ENCODE results near the gene GFY. TPM values are rescaled to one million over a fixed set of nuclear protein-coding genes. Genes with fewer than 3 reads are reported as not detected.
A peak's percentile ranks its signal among the peaks of the same experiment; 100 is the strongest.

Gene GFY
- total RNA-seq, 6 experiments from 2014 or later: not detected

DNA sequence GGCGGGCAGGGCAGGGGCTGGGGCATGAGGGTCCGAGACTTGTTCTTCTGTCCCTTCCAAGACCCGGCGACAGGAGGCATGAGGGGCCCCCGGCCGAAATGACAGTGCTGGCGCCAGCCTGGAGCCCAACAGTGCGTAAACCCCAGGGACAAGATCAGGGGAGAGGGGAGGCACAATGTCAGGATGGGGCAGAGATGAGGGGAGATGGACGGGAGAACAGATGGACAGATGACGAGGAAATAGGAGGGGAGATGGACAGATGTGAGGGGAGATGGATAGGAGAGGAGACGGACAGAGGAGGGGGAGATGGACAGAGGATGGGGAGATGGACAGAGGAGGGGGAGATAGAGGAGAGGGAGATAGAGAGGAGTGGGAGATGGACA is 49.3 kb downstream of the GFY start:
- H3K4me1 ChIP-seq: peaks cover 0 to 5% (median 0%) of the 10 kb centered on the region in 4 donors
- no peaks in the 10 kb centered on the region for H3K9me3 ChIP-seq
- intact Hi-C loops (cut with DNase I): no loop called here
- no peak for DNase-seq
- H3K4me3 ChIP-seq: peak overlapping the region; percentile 71 to 76 (median 72)
- H3K36me3 ChIP-seq: no peaks in the 10 kb centered on the region
- no peak for ATAC-seq
- H3K27me3 ChIP-seq: no peaks in the 10 kb centered on the region
- 10% methylated on average over 11 of the region's 11 CpGs for WGBS (ENCODE audit: insufficient coverage, low coverage, low lambda C conversion rate, missing lambda C conversion rate)
- H3K27ac ChIP-seq: peak overlapping the region; percentile 62 to 67 (median 62)
- TF ChIP-seq POLR2A (IDR thresholded peaks at IDR 0.05): no peak
- TF ChIP-seq, protein P1, sequence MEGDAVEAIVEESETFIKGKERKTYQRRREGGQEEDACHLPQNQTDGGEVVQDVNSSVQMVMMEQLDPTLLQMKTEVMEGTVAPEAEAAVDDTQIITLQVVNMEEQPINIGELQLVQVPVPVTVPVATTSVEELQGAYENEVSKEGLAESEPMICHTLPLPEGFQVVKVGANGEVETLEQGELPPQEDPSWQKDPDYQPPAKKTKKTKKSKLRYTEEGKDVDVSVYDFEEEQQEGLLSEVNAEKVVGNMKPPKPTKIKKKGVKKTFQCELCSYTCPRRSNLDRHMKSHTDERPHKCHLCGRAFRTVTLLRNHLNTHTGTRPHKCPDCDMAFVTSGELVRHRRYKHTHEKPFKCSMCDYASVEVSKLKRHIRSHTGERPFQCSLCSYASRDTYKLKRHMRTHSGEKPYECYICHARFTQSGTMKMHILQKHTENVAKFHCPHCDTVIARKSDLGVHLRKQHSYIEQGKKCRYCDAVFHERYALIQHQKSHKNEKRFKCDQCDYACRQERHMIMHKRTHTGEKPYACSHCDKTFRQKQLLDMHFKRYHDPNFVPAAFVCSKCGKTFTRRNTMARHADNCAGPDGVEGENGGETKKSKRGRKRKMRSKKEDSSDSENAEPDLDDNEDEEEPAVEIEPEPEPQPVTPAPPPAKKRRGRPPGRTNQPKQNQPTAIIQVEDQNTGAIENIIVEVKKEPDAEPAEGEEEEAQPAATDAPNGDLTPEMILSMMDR (IDR thresholded peaks at IDR 0.05): no peak

DNA sequence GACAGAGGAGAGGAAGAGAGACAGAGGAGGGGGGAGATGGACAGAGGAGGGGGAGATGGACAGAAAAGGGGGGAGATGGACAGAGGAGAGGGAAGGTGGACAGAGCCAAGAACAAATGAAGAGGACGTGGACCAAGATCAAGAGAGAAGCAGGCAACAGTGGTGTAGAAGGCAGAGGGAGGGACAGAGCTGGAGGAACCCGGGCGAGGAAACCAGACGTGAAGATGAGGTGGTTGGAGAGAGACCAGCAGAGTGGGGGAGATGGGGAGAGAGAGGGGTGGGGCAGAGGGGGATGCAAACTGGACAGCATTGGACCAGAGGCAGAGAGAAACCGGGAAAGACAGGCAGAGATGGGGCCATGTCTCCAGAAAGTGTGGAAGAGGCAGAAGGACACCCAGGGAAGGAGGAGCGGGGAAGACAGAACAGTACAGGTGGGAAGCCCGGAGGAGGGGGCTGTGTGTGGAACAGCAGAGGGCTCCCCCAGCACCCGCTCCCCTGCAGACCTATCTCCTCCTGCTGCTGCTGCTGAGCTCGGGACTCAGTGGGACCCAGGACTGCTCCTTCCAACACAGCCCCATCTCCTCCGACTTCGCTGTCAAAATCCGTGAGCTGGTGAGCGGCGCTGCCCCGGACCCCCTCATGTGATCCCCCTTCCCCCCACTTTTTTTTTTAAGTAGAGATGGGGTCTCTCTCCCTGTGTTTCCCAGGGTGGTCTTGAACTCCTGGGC is 50.2 kb downstream of the GFY start:
- no peak overlapping the region for H3K27ac ChIP-seq
- no peak overlapping the region for H3K4me3 ChIP-seq
- no peaks in the 10 kb centered on the region for H3K27me3 ChIP-seq
- intact Hi-C loops (cut with DNase I): no loop called here
- TF ChIP-seq POLR2A (IDR thresholded peaks at IDR 0.05): no peak
- TF ChIP-seq, protein P1 (IDR thresholded peaks at IDR 0.05): no peak
- ATAC-seq: no peak
- no peaks in the 10 kb centered on the region for H3K36me3 ChIP-seq
- H3K9me3 ChIP-seq: no peaks in the 10 kb centered on the region
- no peak for DNase-seq
- peaks cover 0 to 5% (median 0%) of the 10 kb centered on the region in 4 donors for H3K4me1 ChIP-seq
- whole genome bisulfite sequencing (ENCODE audit: insufficient coverage, low coverage, low lambda C conversion rate, missing lambda C conversion rate): 56% methylated on average over 13 of the region's 15 CpGs

DNA sequence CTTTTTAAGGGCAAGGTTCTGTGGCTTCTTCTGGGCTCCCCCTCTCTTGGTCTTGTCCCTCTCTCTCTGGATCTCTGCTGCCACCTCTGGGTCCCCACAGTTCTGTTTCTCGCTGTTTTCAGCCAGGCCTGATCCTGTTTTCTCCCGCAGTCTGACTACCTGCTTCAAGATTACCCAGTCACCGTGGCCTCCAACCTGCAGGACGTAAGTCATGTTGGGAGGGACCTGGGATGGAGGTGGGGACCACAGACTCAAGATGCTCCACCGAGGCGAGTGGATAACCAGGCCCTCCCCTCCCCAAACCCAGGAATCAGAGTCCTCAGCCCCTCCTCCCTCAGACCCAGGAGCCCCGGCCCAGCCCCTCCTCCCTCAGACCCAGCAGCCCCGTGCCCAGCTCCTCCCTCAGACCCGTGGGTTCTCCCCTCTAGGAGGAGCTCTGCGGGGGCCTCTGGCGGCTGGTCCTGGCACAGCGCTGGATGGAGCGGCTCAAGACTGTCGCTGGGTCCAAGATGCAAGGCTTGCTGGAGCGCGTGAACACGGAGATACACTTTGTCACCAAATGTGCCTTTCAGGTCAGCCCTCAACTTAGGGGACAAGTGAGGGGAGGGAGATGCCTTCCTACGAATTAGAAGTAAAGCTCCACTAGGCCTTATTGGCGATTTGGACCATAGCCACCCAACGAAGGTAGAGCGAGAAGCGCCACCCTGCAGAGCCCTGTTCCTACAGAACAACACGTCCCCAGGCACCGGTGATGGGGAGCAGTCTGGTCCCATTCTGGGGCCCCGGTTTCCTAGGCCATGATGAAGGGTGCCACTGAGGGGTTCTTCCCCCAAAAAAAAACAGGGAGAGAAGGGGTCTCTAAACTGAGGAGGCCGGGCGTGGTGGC is 51.0 kb downstream of the GFY start:
- TF ChIP-seq, protein P1 (IDR thresholded peaks at IDR 0.05): no peak
- TF ChIP-seq POLR2A (IDR thresholded peaks at IDR 0.05): no peak
- 74% methylated on average over 6 of the region's 27 CpGs for WGBS (ENCODE audit: insufficient coverage, low coverage, low lambda C conversion rate, missing lambda C conversion rate)
- ATAC-seq (no peak), DNase-seq (no peak)
- no peaks in the 10 kb centered on the region for H3K9me3 ChIP-seq
- no peaks in the 10 kb centered on the region for H3K27me3 ChIP-seq
- H3K36me3 ChIP-seq: no peaks in the 10 kb centered on the region
- no peak overlapping the region for H3K27ac ChIP-seq
- H3K4me3 ChIP-seq: no peak overlapping the region
- intact Hi-C loops (cut with DNase I): no loop called here
- peaks cover 0 to 5% (median 0%) of the 10 kb centered on the region in 4 donors for H3K4me1 ChIP-seq

Other genes with a start within 250 kb of the GFY start
- 1 to 10 TPM in 4 of 6 experiments, under 1 TPM in 2; 0.25 to 4.6 (median 2.4) TPM for gene SLC6A16, start 100.2 kb upstream of the GFY start, total RNA-seq
- gene CD37, start 90.0 kb upstream of the GFY start, total RNA-seq: 1 to 10 TPM; 1.1 to 5.0 (median 3.5) TPM
- 1 to 10 TPM; 3.3 to 8.9 (median 5.3) TPM for gene TEAD2, start 63.0 kb upstream of the GFY start, total RNA-seq
- not detected for gene DKKL1, start 61.5 kb upstream of the GFY start, total RNA-seq
- under 1 TPM in 1 of 6 experiments, not detected in 5; 0.32 TPM for gene KASH5, start 37.1 kb upstream of the GFY start, total RNA-seq
- not detected for gene PTH2, start 1.9 kb upstream of the GFY start, total RNA-seq
- gene SLC17A7, start 16.1 kb downstream of the GFY start, total RNA-seq: under 1 TPM in 1 of 6 experiments, not detected in 5; 0.13 TPM
- gene PIH1D1, start 26.4 kb downstream of the GFY start, total RNA-seq: 10 to 100 TPM; 37.4 to 57.7 (median 43.4) TPM
- gene ALDH16A1, start 27.8 kb downstream of the GFY start, total RNA-seq: 10 to 100 TPM; 14.4 to 29.6 (median 19.8) TPM
- gene FLT3LG, start 48.8 kb downstream of the GFY start, total RNA-seq: 1 to 10 TPM in 5 of 6 experiments, under 1 TPM in 1; 0.80 to 4.4 (median 2.3) TPM
- gene RPL13A, start 62.2 kb downstream of the GFY start, total RNA-seq: 100 to 1,000 TPM; 675 to 992 (median 801) TPM
- gene RPS11, start 71.0 kb downstream of the GFY start, total RNA-seq: 1,000 to 10,000 TPM in 2 of 6 experiments, 100 to 1,000 TPM in 4; 417 to 1,739 (median 617) TPM
- gene FCGRT, start 87.3 kb downstream of the GFY start, total RNA-seq: 100 to 1,000 TPM; 123 to 335 (median 245) TPM
- gene RCN3, start 102.6 kb downstream of the GFY start, total RNA-seq: 10 to 100 TPM in 3 of 6 experiments, 1 to 10 TPM in 3; 5.3 to 18.0 (median 10.9) TPM
- gene NOSIP, start 155.2 kb downstream of the GFY start, total RNA-seq: 10 to 100 TPM; 16.2 to 31.9 (median 23.2) TPM
- 1 to 10 TPM; 2.5 to 5.9 (median 3.1) TPM for gene PRRG2, start 155.9 kb downstream of the GFY start, total RNA-seq
- 1 to 10 TPM; 4.0 to 8.5 (median 5.5) TPM for gene PRR12, start 165.8 kb downstream of the GFY start, total RNA-seq
- gene RRAS, start 214.8 kb downstream of the GFY start, total RNA-seq: 10 to 100 TPM in 5 of 6 experiments, 1 to 10 TPM in 1; 8.5 to 16.4 (median 11.5) TPM
- gene SCAF1, start 216.8 kb downstream of the GFY start, total RNA-seq: 10 to 100 TPM; 14.6 to 33.0 (median 27.3) TPM
- gene IRF3, start 240.5 kb downstream of the GFY start, total RNA-seq: 10 to 100 TPM; 29.6 to 41.8 (median 35.3) TPM
- gene BCL2L12, start 240.5 kb downstream of the GFY start, total RNA-seq: 10 to 100 TPM in 4 of 6 experiments, 1 to 10 TPM in 2; 4.5 to 11.6 (median 10.5) TPM

Measured in right lobe of liver (tissue), 6 donors.